MG63 (cell line): ENCODE results near the gene TSPAN9. TPM values are rescaled to one million over a fixed set of nuclear protein-coding genes. Genes with fewer than 3 reads are reported as not detected.
A peak's percentile ranks its signal among the peaks of the same experiment; 100 is the strongest.

ENCODE experiments used
- DNase-seq: peaks from one replicate; pipeline ENCODE4 v3.0.0-alpha.2; 2020
- H3K27me3 ChIP-seq: fragments of 250-450 bp; sonication (Bioruptor Pico); 2 replicates; pipeline ENCODE4 v1.5.1; 2020; ENCODE audit warnings: mild to moderate bottlenecking, moderate library complexity
- H3K36me3 ChIP-seq: fragments of 250-450 bp; sonication (Bioruptor Pico); 2 replicates; pipeline ENCODE4 v1.5.1; 2020; ENCODE audit warnings: mild to moderate bottlenecking, moderate library complexity
- H3K4me3 ChIP-seq: fragments of 250-450 bp; sonication (Bioruptor Pico); 2 replicates; pipeline ENCODE4 v1.5.1; 2020; ENCODE audit warnings: mild to moderate bottlenecking, moderate library complexity
- H3K9me3 ChIP-seq: fragments of 250-450 bp; sonication (Bioruptor Pico); 2 replicates; pipeline ENCODE4 v1.5.1; 2020; ENCODE audit warnings: mild to moderate bottlenecking, moderate library complexity
- total RNA-seq: library from RNA; depleted of rRNA; stranded (reverse); fragments of >200 nt; shearing (Covaris generic); gene quantifications from 2 replicates; pipeline ENCODE4 v1.2.3, GENCODE V29; 2014; ENCODE audit warnings: low replicate concordance

The TSPAN9 gene
- total RNA-seq, 1 experiment from 2014 or later: 25.8 TPM

- Histone ChIP-seq H3K27me3 (no peaks in the 10 kb centered on the region), H3K9me3 (no peaks in the 10 kb centered on the region), H3K36me3 (no peaks in the 10 kb centered on the region), H3K4me3 (no peak overlapping the region)
- no peak for DNase-seq
These were observed 28.7 kb downstream of the TSPAN9 start for GRCh38 chr12:3105690-3106479.

- H3K36me3 ChIP-seq: no peaks in the 10 kb centered on the region
- no peak overlapping the region for H3K4me3 ChIP-seq
- H3K9me3 ChIP-seq: no peaks in the 10 kb centered on the region
- H3K27me3 ChIP-seq: no peaks in the 10 kb centered on the region
- no peak for DNase-seq
These were observed 29.4 kb downstream of the TSPAN9 start for GRCh38 chr12:3106579-3106978.

GRCh38 chr12:3107071-3107583 is 29.9 kb downstream of the TSPAN9 start:
- DNase-seq: peak; percentile 96
- H3K4me3 ChIP-seq: no peak overlapping the region

GRCh38 chr12:3107954-3108353 is 30.8 kb downstream of the TSPAN9 start:
- H3K27me3 ChIP-seq: no peaks in the 10 kb centered on the region

More at GRCh38 chr12:3107071-3107583, 29.9 kb downstream of the TSPAN9 start:
- no peaks in the 10 kb centered on the region for H3K9me3 ChIP-seq
- no peaks in the 10 kb centered on the region for H3K27me3 ChIP-seq
- no peaks in the 10 kb centered on the region for H3K36me3 ChIP-seq

GRCh38 chr12:3110578-3110977 is 33.4 kb downstream of the TSPAN9 start:
- Histone ChIP-seq H3K27me3 (no peaks in the 10 kb centered on the region), H3K36me3 (no peaks in the 10 kb centered on the region), H3K4me3 (no peak overlapping the region), H3K9me3 (no peaks in the 10 kb centered on the region)
- DNase-seq: no peak

More at GRCh38 chr12:3107954-3108353, 30.8 kb downstream of the TSPAN9 start:
- Histone ChIP-seq H3K4me3 (no peak overlapping the region), H3K9me3 (no peaks in the 10 kb centered on the region), H3K36me3 (no peaks in the 10 kb centered on the region)
- DNase-seq: peak; percentile 25

- no peaks in the 10 kb centered on the region for H3K9me3 ChIP-seq
- no peak for DNase-seq
- H3K36me3 ChIP-seq: no peaks in the 10 kb centered on the region
- H3K27me3 ChIP-seq: no peaks in the 10 kb centered on the region
- no peak overlapping the region for H3K4me3 ChIP-seq
These were observed 36.6 kb downstream of the TSPAN9 start for GRCh38 chr12:3113671-3114325.

GRCh38 chr12:3114671-3115070 is 37.5 kb downstream of the TSPAN9 start:
- no peak for DNase-seq
- no peaks in the 10 kb centered on the region for H3K9me3 ChIP-seq
- H3K4me3 ChIP-seq: no peak overlapping the region
- no peaks in the 10 kb centered on the region for H3K36me3 ChIP-seq
- no peaks in the 10 kb centered on the region for H3K27me3 ChIP-seq

- DNase-seq: no peak
These were observed 37.9 kb downstream of the TSPAN9 start for GRCh38 chr12:3115078-3115477.

GRCh38 chr12:3116106-3116844 is 39.1 kb downstream of the TSPAN9 start:
- Histone ChIP-seq H3K9me3 (no peaks in the 10 kb centered on the region), H3K4me3 (no peak overlapping the region), H3K27me3 (no peaks in the 10 kb centered on the region), H3K36me3 (no peaks in the 10 kb centered on the region)
- DNase-seq: no peak

More at GRCh38 chr12:3115078-3115477, 37.9 kb downstream of the TSPAN9 start:
- H3K27me3 ChIP-seq: no peaks in the 10 kb centered on the region
- H3K4me3 ChIP-seq: no peak overlapping the region
- H3K36me3 ChIP-seq: no peaks in the 10 kb centered on the region
- H3K9me3 ChIP-seq: no peaks in the 10 kb centered on the region

GRCh38 chr12:3117144-3117581 is 40.0 kb downstream of the TSPAN9 start:
- no peak for DNase-seq
- H3K4me3 ChIP-seq: no peak overlapping the region

GRCh38 chr12:3117591-3118015 is 40.4 kb downstream of the TSPAN9 start:
- Histone ChIP-seq H3K4me3 (no peak overlapping the region), H3K9me3 (no peaks in the 10 kb centered on the region), H3K36me3 (no peaks in the 10 kb centered on the region), H3K27me3 (no peaks in the 10 kb centered on the region)
- peak; percentile 23 for DNase-seq

More at GRCh38 chr12:3117144-3117581, 40.0 kb downstream of the TSPAN9 start:
- Histone ChIP-seq H3K36me3 (no peaks in the 10 kb centered on the region), H3K9me3 (no peaks in the 10 kb centered on the region), H3K27me3 (no peaks in the 10 kb centered on the region)

GRCh38 chr12:3119192-3119755 is 42.1 kb downstream of the TSPAN9 start:
- Histone ChIP-seq H3K9me3 (peaks cover 3% of the 10 kb centered on the region; the same call in 1 of the 2 replicates), H3K27me3 (no peaks in the 10 kb centered on the region), H3K36me3 (no peaks in the 10 kb centered on the region), H3K4me3 (no peak overlapping the region)
- no peak for DNase-seq

- Histone ChIP-seq H3K27me3 (no peaks in the 10 kb centered on the region), H3K4me3 (no peak overlapping the region), H3K9me3 (peaks cover 9% of the 10 kb centered on the region; the same call in 1 of the 2 replicates), H3K36me3 (no peaks in the 10 kb centered on the region)
- DNase-seq: no peak
These were observed 42.8 kb downstream of the TSPAN9 start for GRCh38 chr12:3119756-3120601.

- H3K36me3 ChIP-seq: no peaks in the 10 kb centered on the region
- DNase-seq: no peak
- no peak overlapping the region for H3K4me3 ChIP-seq
- H3K9me3 ChIP-seq: peaks cover 15% of the 10 kb centered on the region
- H3K27me3 ChIP-seq: no peaks in the 10 kb centered on the region
These were observed 43.5 kb downstream of the TSPAN9 start for GRCh38 chr12:3120701-3121100.

GRCh38 chr12:3122841-3123678 is 45.9 kb downstream of the TSPAN9 start:
- Histone ChIP-seq H3K4me3 (no peak overlapping the region), H3K27me3 (no peaks in the 10 kb centered on the region), H3K9me3 (peaks cover 19% of the 10 kb centered on the region), H3K36me3 (no peaks in the 10 kb centered on the region)
- DNase-seq: peak; percentile 96
